H9 (cell line): ENCODE data around the gene SCTR. TPM values are rescaled to one million over a fixed set of nuclear protein-coding genes. Genes with fewer than 3 reads are reported as not detected.

Experiments
- DNase-seq: peaks from one replicate; pipeline ENCODE4 v3.0.0-alpha.2; 2017
- H2AFZ ChIP-seq: one replicate; pipeline ENCODE4 v1.6.1; 2013; ENCODE audit warnings: mild to moderate bottlenecking, low read length, control low read depth, moderate library complexity
- H2AK5ac ChIP-seq: 2 replicates; pipeline ENCODE4 v1.6.1; 2013; ENCODE audit warnings: low read length, control low read depth, mixed read lengths; ENCODE audit not compliant: insufficient read length
- H2BK120ac ChIP-seq: one replicate; pipeline ENCODE4 v1.6.1; 2013; ENCODE audit warnings: low read depth, mild to moderate bottlenecking, low read length, control low read depth, inconsistent platforms; ENCODE audit not compliant: poor library complexity, severe bottlenecking
- H2BK12ac ChIP-seq: 2 replicates; pipeline ENCODE4 v1.6.1; 2013; ENCODE audit warnings: low read length, control low read depth, mixed read lengths, low read depth; ENCODE audit not compliant: insufficient read length
- H2BK15ac ChIP-seq: 2 replicates; pipeline ENCODE4 v1.6.1; 2013; ENCODE audit warnings: low read depth, low read length, control low read depth
- H2BK20ac ChIP-seq: one replicate; pipeline ENCODE4 v1.6.1; 2013; ENCODE audit warnings: low read depth, mild to moderate bottlenecking, low read length, control low read depth, inconsistent platforms; ENCODE audit not compliant: poor library complexity, severe bottlenecking
- H2BK5ac ChIP-seq: 2 replicates; pipeline ENCODE4 v1.6.1; 2013; ENCODE audit warnings: low read length, control low read depth, mixed read lengths; ENCODE audit not compliant: insufficient read length
- H3K14ac ChIP-seq: 2 replicates; pipeline ENCODE4 v1.6.1; 2013; ENCODE audit warnings: low read length, control low read depth; ENCODE audit not compliant: insufficient read depth
- H3K18ac ChIP-seq: 2 replicates; pipeline ENCODE4 v1.6.1; 2013; ENCODE audit warnings: low read depth, mild to moderate bottlenecking, mixed read lengths, low read length, control low read depth; ENCODE audit not compliant: insufficient read length
- H3K23ac ChIP-seq: 2 replicates; pipeline ENCODE4 v1.6.1; 2013; ENCODE audit warnings: low read length, control low read depth, mixed read lengths, low read depth; ENCODE audit not compliant: insufficient read length
- H3K23me2 ChIP-seq: 2 replicates; pipeline ENCODE4 v1.6.1; 2013; ENCODE audit warnings: low read depth, mild to moderate bottlenecking, mixed read lengths, low read length, control low read depth; ENCODE audit not compliant: insufficient read length, poor library complexity, severe bottlenecking
- H3K27ac ChIP-seq: 2 replicates; pipeline ENCODE4 v1.5.1; 2013; ENCODE audit warnings: low read length, control low read depth, mixed read lengths, low read depth; ENCODE audit not compliant: insufficient read length
- H3K27me3 ChIP-seq: 2 replicates; pipeline ENCODE4 v1.6.1; 2013; ENCODE audit warnings: low read length, control low read depth, inconsistent platforms; ENCODE audit not compliant: insufficient read depth
- H3K4ac ChIP-seq: 2 replicates; pipeline ENCODE4 v1.6.1; 2013; ENCODE audit warnings: low read depth, mild to moderate bottlenecking, control low read depth, inconsistent platforms, low read length, moderate library complexity
- H3K4me1 ChIP-seq: 2 replicates; pipeline ENCODE4 v1.6.1; 2013; ENCODE audit warnings: low read length, control low read depth, inconsistent platforms; ENCODE audit not compliant: insufficient read depth
- H3K4me2 ChIP-seq: 2 replicates; pipeline ENCODE4 v1.6.1; 2013; ENCODE audit warnings: low read length, control low read depth, mixed read lengths; ENCODE audit not compliant: insufficient read length, insufficient read depth
- H3K56ac ChIP-seq: 2 replicates; pipeline ENCODE4 v1.6.1; 2013; ENCODE audit warnings: low read depth, mild to moderate bottlenecking, mixed read lengths, low read length, control low read depth; ENCODE audit not compliant: insufficient read length
- H3K79me1 ChIP-seq: 2 replicates; pipeline ENCODE4 v1.6.1; 2013; ENCODE audit warnings: low read depth, mild to moderate bottlenecking, moderate library complexity, low read length, control low read depth, inconsistent platforms; ENCODE audit not compliant: insufficient read depth, poor library complexity, severe bottlenecking
- H3K79me2 ChIP-seq: 2 replicates; pipeline ENCODE4 v1.6.1; 2013; ENCODE audit warnings: low read length, control low read depth, inconsistent platforms; ENCODE audit not compliant: insufficient read depth
- H3K9ac ChIP-seq: 2 replicates; pipeline ENCODE4 v1.6.1; 2013; ENCODE audit warnings: low read length, control low read depth, mixed read lengths; ENCODE audit not compliant: insufficient read length; ENCODE audit errors: extremely low read depth
- H3K9me3 ChIP-seq: one replicate; pipeline ENCODE4 v1.6.1; 2013; ENCODE audit warnings: low read depth, low read length, inconsistent platforms; ENCODE audit not compliant: control insufficient read depth
- H3T11ph ChIP-seq: one replicate; pipeline ENCODE4 v1.6.1; 2013; ENCODE audit warnings: mild to moderate bottlenecking, low read length, control low read depth, inconsistent platforms
- H4K20me1 ChIP-seq: one replicate; pipeline ENCODE4 v1.6.1; 2013; ENCODE audit not compliant: control insufficient read depth, insufficient read length, insufficient read depth
- H4K5ac ChIP-seq: 2 replicates; pipeline ENCODE4 v1.6.1; 2013; ENCODE audit warnings: low read depth, mild to moderate bottlenecking, mixed read lengths, low read length, control low read depth; ENCODE audit not compliant: insufficient read length
- H4K8ac ChIP-seq: replicated peaks from 2 replicates; pipeline ENCODE4 v1.6.1; 2013; ENCODE audit warnings: low read length, control low read depth, mixed read lengths, low read depth; ENCODE audit not compliant: insufficient read length
- H4K91ac ChIP-seq: 2 replicates; pipeline ENCODE4 v1.6.1; 2013; ENCODE audit warnings: low read depth, mild to moderate bottlenecking, moderate library complexity, mixed read lengths, low read length, control low read depth; ENCODE audit not compliant: insufficient read length
- H3K27ac Mint-ChIP-seq, 3 experiments: 2 replicates in 2 of 3; 3 replicates in 1 of 3; pipeline ENCODE4 v1.8.0; 2020 to 2021; ENCODE audit warnings: mixed read lengths in 3 of 3, mild to moderate bottlenecking in 1 of 3, moderate library complexity in 1 of 3
- H3K27me3 Mint-ChIP-seq: 2 replicates; pipeline ENCODE4 v1.8.0; 2021; ENCODE audit warnings: low read depth, mild to moderate bottlenecking, moderate library complexity, mixed read lengths
- H3K36me3 Mint-ChIP-seq, 3 experiments: 2 replicates in 2 of 3; 3 replicates in 1 of 3; pipeline ENCODE4 v1.8.0; 2020 to 2021; ENCODE audit warnings: low read depth in 3 of 3, mixed read lengths in 3 of 3; ENCODE audit not compliant: insufficient read depth in 1 of 3
- H3K4me1 Mint-ChIP-seq, 2 experiments: 2 replicates each; pipeline ENCODE4 v1.8.0; 2020; ENCODE audit warnings: mixed read lengths in 2 of 2
- H3K4me3 Mint-ChIP-seq, 2 experiments: 2 replicates in 1 of 2; 3 replicates in 1 of 2; pipeline ENCODE4 v1.8.0; 2020 to 2021; ENCODE audit warnings: mild to moderate bottlenecking in 2 of 2, mixed read lengths in 2 of 2, moderate library complexity in 1 of 2
- H3K9me3 Mint-ChIP-seq, 2 experiments: 2 replicates in 1 of 2; 3 replicates in 1 of 2; pipeline ENCODE4 v1.8.0; 2020; ENCODE audit warnings: mild to moderate bottlenecking in 2 of 2, mixed read lengths in 2 of 2, moderate library complexity in 1 of 2
- CTCF ChIP-seq: fragments of 200-600 bp; sonication (generic); conservative IDR thresholded peaks from 3 replicates; pipeline ENCODE4 v1.8.0; 2021; ENCODE audit warnings: antibody characterized with exemption, mild to moderate bottlenecking
- WGBS: extraction: QIAGEN DNeasy Blood & Tissue Kit; methylation state at CpG from one replicate; pipeline ENCODE4 v1.1.7; 2013; ENCODE audit warnings: missing lambda C conversion rate, low lambda C conversion rate, mixed read lengths; ENCODE audit not compliant: insufficient read length; ENCODE audit errors: extremely low coverage; 5-methylcytosine and 5-hydroxymethylcytosine counted together
- total RNA-seq: library from RNA; stranded (reverse); gene quantifications from 2 replicates; pipeline ENCODE4 v1.2.1, GENCODE V29; 2021

SCTR gene
- total RNA-seq, 1 experiment from 2014 or later: not detected

GRCh38 chr2:119491776-119492525, 32.3 kb downstream of the SCTR start:
- H2AFZ ChIP-seq: no peak overlapping the region
- H2BK15ac ChIP-seq: no peak overlapping the region
- Mint-ChIP-seq H3K36me3 (no peaks in the 10 kb centered on the region), H3K27ac (peak overlapping the region in 1 of 3 experiments; percentile 39; a peak in 1 of 7 replicates), H3K4me1 (peaks cover 22 to 29% of the 10 kb centered on the region in 2 experiments), H3K27me3 (peaks cover 6% of the 10 kb centered on the region), H3K9me3 (no peaks in the 10 kb centered on the region), H3K4me3 (no peak overlapping the region)
- no peak overlapping the region for H2BK5ac ChIP-seq
- H3K23me2 ChIP-seq: no peaks in the 10 kb centered on the region
- no peak overlapping the region for H2AK5ac ChIP-seq
- H4K5ac ChIP-seq: no peak overlapping the region
- H2BK120ac ChIP-seq: no peak overlapping the region
- no peaks in the 10 kb centered on the region for H3K79me2 ChIP-seq
- no peak overlapping the region for H3T11ph ChIP-seq
- H3K18ac ChIP-seq: peak overlapping the region; percentile 21
- H2BK20ac ChIP-seq: no peak overlapping the region
- H3K14ac ChIP-seq: no peak overlapping the region
- TF ChIP-seq CTCF: no peak
- no peaks in the 10 kb centered on the region for H3K79me1 ChIP-seq
- H3K27ac ChIP-seq: no peak overlapping the region
- no peaks in the 10 kb centered on the region for H4K20me1 ChIP-seq
- H3K9ac ChIP-seq: no peak overlapping the region
- H3K4me2 ChIP-seq: no peak overlapping the region
- peaks cover 5% of the 10 kb centered on the region for H3K4me1 ChIP-seq
- H3K9me3 ChIP-seq: no peaks in the 10 kb centered on the region
- no peak overlapping the region for H3K23ac ChIP-seq
- H3K4ac ChIP-seq: no peak overlapping the region
- no peaks in the 10 kb centered on the region for H3K27me3 ChIP-seq
- no peak for DNase-seq
- H3K56ac ChIP-seq: no peak overlapping the region
- no peak overlapping the region for H2BK12ac ChIP-seq
- WGBS: no CpG with 5 or more reads among the region's 5 CpGs
- no peak overlapping the region for H4K91ac ChIP-seq
- H4K8ac ChIP-seq: no peak overlapping the region
